HG03039 (cell line): ENCODE measurements around the gene SLX9.
"Not testable (repeated sequence)": the region's sequence is repeated elsewhere in the genome, so short reads cannot be mapped to it uniquely, and the experiment has no call there.

Experiments used
- ATAC-seq: cut with Tn5 transposase; IDR thresholded peaks from one replicate; pipeline ENCODE4 v1.9.1; 2021; ENCODE audit warnings: mild to moderate bottlenecking, moderate library complexity; ENCODE audit not compliant: unreplicated experiment

Gene SLX9

GRCh38 chr21:45016031-45016405, 76.2 kb downstream of the SLX9 start:
- no peak for ATAC-seq

GRCh38 chr21:45016406-45017038, 76.7 kb downstream of the SLX9 start:
- no peak for ATAC-seq

GRCh38 chr21:45017039-45017960, 77.5 kb downstream of the SLX9 start:
- no peak for ATAC-seq

- no peak for ATAC-seq
These were observed 78.6 kb downstream of the SLX9 start for GRCh38 chr21:45018131-45019075.

GRCh38 chr21:45019076-45019886, 79.5 kb downstream of the SLX9 start:
- no peak for ATAC-seq

- no peak for ATAC-seq
These were observed 80.2 kb downstream of the SLX9 start for GRCh38 chr21:45019887-45020537.

GRCh38 chr21:45020629-45021427, 81.0 kb downstream of the SLX9 start:
- ATAC-seq = no peak

GRCh38 chr21:45021428-45022347, 81.9 kb downstream of the SLX9 start:
- ATAC-seq = no peak

GRCh38 chr21:45022348-45022675, 82.5 kb downstream of the SLX9 start:
- no peak for ATAC-seq

- ATAC-seq = no peak
These were observed 82.9 kb downstream of the SLX9 start for GRCh38 chr21:45022736-45023135.

- not testable (repeated sequence) for ATAC-seq
These were observed 84.7 kb downstream of the SLX9 start for GRCh38 chr21:45024516-45024915.

- ATAC-seq = no peak
These were observed 86.4 kb downstream of the SLX9 start for GRCh38 chr21:45026066-45026745.
